ENCODE measurements around the gene GTSF1L. TPM values are rescaled to one million over a fixed set of nuclear protein-coding genes. Genes with fewer than 3 reads are reported as not detected.

GTSF1L gene
- total RNA-seq, 3 donors from 2014 or later: not detected

- Histone ChIP-seq H3K4me1 (no peaks in the 10 kb centered on the region), H3K27ac (no peak overlapping the region), H3K36me3 (no peaks in the 10 kb centered on the region), H3K27me3 (peaks cover 0 to 21% of the 10 kb centered on the region in 2 donors), H3K4me3 (no peak overlapping the region), H3K9me3 (no peaks in the 10 kb centered on the region)
- no peak for TF ChIP-seq POLR2A (IDR thresholded peaks at IDR 0.05)
- TF ChIP-seq CTCF (IDR thresholded peaks at IDR 0.05): no peak
- no peak for DNase-seq (ENCODE audit: low spot score in 2 of 2)
- intact Hi-C loops (cut with DNase I; ENCODE audit: low total_unique reads): loop anchor here (5.0 kb wide), 1 partner anchor 332 kb away; no protein-coding TSS in a partner anchor
Measured at GRCh38 chr20:43744966-43745730, 18.3 kb upstream of the GTSF1L start.

- H3K4me1 ChIP-seq: no peaks in the 10 kb centered on the region
- DNase-seq (ENCODE audit: low spot score in 2 of 2): no peak
- no peak overlapping the region for H3K27ac ChIP-seq
Measured at GRCh38 chr20:43744151-43744611, 17.4 kb upstream of the GTSF1L start.

GRCh38 chr20:43740642-43741041 lies 13.8 kb upstream of the GTSF1L start:
- H3K36me3 ChIP-seq: no peaks in the 10 kb centered on the region
- H3K27me3 ChIP-seq: peaks cover 0 to 11% of the 10 kb centered on the region in 2 donors
- H3K4me3 ChIP-seq: no peak overlapping the region
- no peak overlapping the region for H3K27ac ChIP-seq
- intact Hi-C loops (cut with DNase I; ENCODE audit: low total_unique reads): no loop called here
- H3K9me3 ChIP-seq: no peaks in the 10 kb centered on the region
- no peak for TF ChIP-seq CTCF (IDR thresholded peaks at IDR 0.05)
- H3K4me1 ChIP-seq: no peaks in the 10 kb centered on the region
- DNase-seq (ENCODE audit: low spot score in 2 of 2): no peak

More at GRCh38 chr20:43744151-43744611, 17.4 kb upstream of the GTSF1L start:
- H3K4me3 ChIP-seq: no peak overlapping the region
- H3K27me3 ChIP-seq: peaks cover 0 to 19% of the 10 kb centered on the region in 2 donors
- intact Hi-C loops (cut with DNase I; ENCODE audit: low total_unique reads): no loop called here
- no peaks in the 10 kb centered on the region for H3K9me3 ChIP-seq
- TF ChIP-seq CTCF (IDR thresholded peaks at IDR 0.05) (no peak), POLR2AphosphoS5 (IDR thresholded peaks at IDR 0.05) (no peak), POLR2A (IDR thresholded peaks at IDR 0.05) (no peak)
- no peaks in the 10 kb centered on the region for H3K36me3 ChIP-seq

GRCh38 chr20:43739148-43739749 lies 12.4 kb upstream of the GTSF1L start:
- no peaks in the 10 kb centered on the region for H3K9me3 ChIP-seq
- H3K36me3 ChIP-seq: no peaks in the 10 kb centered on the region
- no peak for DNase-seq (ENCODE audit: low spot score in 2 of 2)
- no peak for TF ChIP-seq POLR2AphosphoS5 (IDR thresholded peaks at IDR 0.05)
- TF ChIP-seq CTCF (IDR thresholded peaks at IDR 0.05): no peak
- no peak for TF ChIP-seq POLR2A (IDR thresholded peaks at IDR 0.05)
- no peak overlapping the region for H3K27ac ChIP-seq
- H3K27me3 ChIP-seq: peaks cover 0 to 10% of the 10 kb centered on the region in 2 donors
- H3K4me3 ChIP-seq: no peak overlapping the region
- H3K4me1 ChIP-seq: no peaks in the 10 kb centered on the region
- intact Hi-C loops (cut with DNase I; ENCODE audit: low total_unique reads): no loop called here

- TF ChIP-seq CTCF (IDR thresholded peaks at IDR 0.05) (no peak), POLR2A (IDR thresholded peaks at IDR 0.05) (no peak), POLR2AphosphoS5 (IDR thresholded peaks at IDR 0.05) (no peak)
- no peaks in the 10 kb centered on the region for H3K4me1 ChIP-seq
- intact Hi-C loops (cut with DNase I; ENCODE audit: low total_unique reads): loop anchor here (2.0 kb wide), 1 partner anchor 43 kb away; no protein-coding TSS in a partner anchor
- no peak overlapping the region for H3K4me3 ChIP-seq
- H3K9me3 ChIP-seq: no peaks in the 10 kb centered on the region
- DNase-seq (ENCODE audit: low spot score in 2 of 2): no peak
- H3K27ac ChIP-seq: no peak overlapping the region
- no peaks in the 10 kb centered on the region for H3K27me3 ChIP-seq
- no peaks in the 10 kb centered on the region for H3K36me3 ChIP-seq
Measured at GRCh38 chr20:43737925-43738324, 11.1 kb upstream of the GTSF1L start.

Measured in breast epithelium (tissue), 4 donors.